ENCODE measurements around the gene CDH12.

GRCh38 chr5:22699319-22699718 is 153.8 kb downstream of the CDH12 start:
- TF ChIP-seq, protein P1, sequence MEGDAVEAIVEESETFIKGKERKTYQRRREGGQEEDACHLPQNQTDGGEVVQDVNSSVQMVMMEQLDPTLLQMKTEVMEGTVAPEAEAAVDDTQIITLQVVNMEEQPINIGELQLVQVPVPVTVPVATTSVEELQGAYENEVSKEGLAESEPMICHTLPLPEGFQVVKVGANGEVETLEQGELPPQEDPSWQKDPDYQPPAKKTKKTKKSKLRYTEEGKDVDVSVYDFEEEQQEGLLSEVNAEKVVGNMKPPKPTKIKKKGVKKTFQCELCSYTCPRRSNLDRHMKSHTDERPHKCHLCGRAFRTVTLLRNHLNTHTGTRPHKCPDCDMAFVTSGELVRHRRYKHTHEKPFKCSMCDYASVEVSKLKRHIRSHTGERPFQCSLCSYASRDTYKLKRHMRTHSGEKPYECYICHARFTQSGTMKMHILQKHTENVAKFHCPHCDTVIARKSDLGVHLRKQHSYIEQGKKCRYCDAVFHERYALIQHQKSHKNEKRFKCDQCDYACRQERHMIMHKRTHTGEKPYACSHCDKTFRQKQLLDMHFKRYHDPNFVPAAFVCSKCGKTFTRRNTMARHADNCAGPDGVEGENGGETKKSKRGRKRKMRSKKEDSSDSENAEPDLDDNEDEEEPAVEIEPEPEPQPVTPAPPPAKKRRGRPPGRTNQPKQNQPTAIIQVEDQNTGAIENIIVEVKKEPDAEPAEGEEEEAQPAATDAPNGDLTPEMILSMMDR (IDR thresholded peaks at IDR 0.05 in 8 of 11, conservative IDR thresholded peaks at IDR 0.05 in 3 of 11) = no peak
- TF ChIP-seq POLR2AphosphoS5 (IDR thresholded peaks at IDR 0.05) = no peak
- no peak for TF ChIP-seq POLR2A (IDR thresholded peaks at IDR 0.05)
